ENCODE results near the gene ADSS1. TPM values are rescaled to one million over a fixed set of nuclear protein-coding genes. Genes with fewer than 3 reads are reported as not detected.

Gene ADSS1
- total RNA-seq, 4 donors from 2014 or later = 3.4 to 11.4 (median 8.4) TPM

DNA sequence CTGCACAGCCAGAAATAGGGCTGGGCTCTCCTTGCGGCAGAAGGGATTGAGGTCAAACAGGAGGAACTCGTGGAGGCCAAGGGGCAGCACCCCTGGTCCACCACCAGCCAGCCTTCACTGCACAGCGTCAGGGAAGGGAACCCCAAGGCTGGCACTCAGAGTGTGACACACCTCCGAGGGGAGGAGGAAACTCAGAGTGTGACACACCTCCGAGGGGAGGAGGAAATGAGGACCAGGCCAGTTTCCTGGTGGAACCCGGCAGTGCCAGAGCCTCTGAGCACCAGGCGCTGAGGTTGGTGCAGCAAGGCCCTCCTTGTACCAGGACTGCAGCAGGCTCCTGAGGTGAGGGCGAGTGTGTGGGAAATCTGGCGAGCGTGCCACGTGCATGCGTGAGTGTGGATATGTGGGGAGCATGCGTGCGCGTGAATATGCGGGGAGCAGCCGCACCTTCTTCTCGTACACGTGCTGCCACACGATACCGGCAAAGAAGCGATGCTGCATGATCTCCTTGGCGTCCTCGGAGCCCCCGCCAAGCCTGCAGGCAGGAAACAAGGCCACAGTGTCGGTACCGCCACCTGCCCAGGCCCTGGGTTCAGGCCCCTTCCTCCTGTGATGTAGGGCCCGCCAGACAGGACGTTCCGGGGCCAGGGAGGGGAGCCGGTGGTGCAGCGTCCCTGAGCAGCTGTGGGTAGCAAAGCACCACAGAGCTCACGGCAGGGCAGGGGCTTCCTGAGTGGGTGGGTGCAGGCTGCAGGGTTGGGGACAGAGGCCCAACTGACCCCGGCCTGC lies 48.1 kb downstream of the ADSS1 start:
- Histone ChIP-seq H3K4me3 (no peak overlapping the region), H3K36me3 (peaks cover 15 to 75% (median 20%) of the 10 kb centered on the region in 3 donors), H3K4me1 (peaks cover 0 to 45% (median 7%) of the 10 kb centered on the region in 3 donors), H3K27me3 (no peaks in the 10 kb centered on the region), H3K27ac (no peak overlapping the region), H3K9me3 (no peaks in the 10 kb centered on the region)
- TF ChIP-seq, protein P1, sequence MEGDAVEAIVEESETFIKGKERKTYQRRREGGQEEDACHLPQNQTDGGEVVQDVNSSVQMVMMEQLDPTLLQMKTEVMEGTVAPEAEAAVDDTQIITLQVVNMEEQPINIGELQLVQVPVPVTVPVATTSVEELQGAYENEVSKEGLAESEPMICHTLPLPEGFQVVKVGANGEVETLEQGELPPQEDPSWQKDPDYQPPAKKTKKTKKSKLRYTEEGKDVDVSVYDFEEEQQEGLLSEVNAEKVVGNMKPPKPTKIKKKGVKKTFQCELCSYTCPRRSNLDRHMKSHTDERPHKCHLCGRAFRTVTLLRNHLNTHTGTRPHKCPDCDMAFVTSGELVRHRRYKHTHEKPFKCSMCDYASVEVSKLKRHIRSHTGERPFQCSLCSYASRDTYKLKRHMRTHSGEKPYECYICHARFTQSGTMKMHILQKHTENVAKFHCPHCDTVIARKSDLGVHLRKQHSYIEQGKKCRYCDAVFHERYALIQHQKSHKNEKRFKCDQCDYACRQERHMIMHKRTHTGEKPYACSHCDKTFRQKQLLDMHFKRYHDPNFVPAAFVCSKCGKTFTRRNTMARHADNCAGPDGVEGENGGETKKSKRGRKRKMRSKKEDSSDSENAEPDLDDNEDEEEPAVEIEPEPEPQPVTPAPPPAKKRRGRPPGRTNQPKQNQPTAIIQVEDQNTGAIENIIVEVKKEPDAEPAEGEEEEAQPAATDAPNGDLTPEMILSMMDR (IDR thresholded peaks at IDR 0.05) = no peak
- TF ChIP-seq POLR2A (IDR thresholded peaks at IDR 0.05) = no peak
- 56 to 85% methylated on average over 3 to 17 of the region's 34 CpGs for WGBS, 2 donors
- no peak for DNase-seq
- intact Hi-C loops (cut with DNase I) = no loop called here

DNA sequence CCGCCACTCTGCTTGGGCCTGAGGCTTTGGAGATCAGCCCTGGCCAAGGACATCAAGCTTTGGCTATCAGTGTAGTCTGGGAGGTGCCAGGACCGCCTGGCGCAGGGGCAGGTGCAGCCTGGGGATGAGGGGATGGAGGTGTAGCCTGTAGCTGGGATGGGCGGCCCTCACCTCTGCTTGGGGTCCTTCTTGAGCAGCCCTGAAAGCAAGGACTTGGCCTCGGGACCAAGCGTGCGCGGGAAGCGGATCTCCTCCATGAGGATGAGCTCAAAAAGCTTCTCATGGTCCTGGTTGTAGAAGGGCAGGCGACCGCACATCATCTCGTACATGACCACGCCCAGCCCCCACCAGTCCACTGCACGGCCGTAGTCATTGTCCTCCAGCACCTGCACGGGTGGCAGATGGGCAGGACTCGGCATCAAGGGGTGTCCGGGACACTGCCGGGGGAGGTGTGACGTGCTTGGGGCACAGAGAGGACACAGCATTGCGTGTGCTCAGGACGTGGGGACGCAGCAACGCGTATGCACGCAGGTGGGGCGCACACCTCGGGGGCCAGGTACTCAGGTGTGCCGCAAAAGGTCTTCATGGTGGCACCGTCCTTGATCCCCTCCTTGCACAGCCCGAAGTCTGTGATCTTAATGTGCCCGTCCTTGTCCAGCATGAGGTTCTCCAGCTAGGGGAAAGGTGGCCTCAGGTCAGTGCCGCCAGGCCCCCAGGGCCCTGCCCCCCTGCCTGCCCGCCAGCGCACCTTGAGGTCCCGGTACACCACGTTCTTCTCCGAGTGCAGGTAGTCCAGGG lies 48.9 kb downstream of the ADSS1 start:
- TF ChIP-seq POLR2A (IDR thresholded peaks at IDR 0.05) = no peak
- TF ChIP-seq, protein P1 (IDR thresholded peaks at IDR 0.05) = no peak
- H3K36me3 ChIP-seq = peaks cover 15 to 82% (median 20%) of the 10 kb centered on the region in 3 donors
- DNase-seq = no peak
- H3K9me3 ChIP-seq = no peaks in the 10 kb centered on the region
- intact Hi-C loops (cut with DNase I) = no loop called here
- no peak overlapping the region for H3K4me3 ChIP-seq
- 86 to 96% methylated on average over 9 to 16 of the region's 38 CpGs for WGBS, 2 donors
- H3K27ac ChIP-seq = no peak overlapping the region
- no peaks in the 10 kb centered on the region for H3K27me3 ChIP-seq
- H3K4me1 ChIP-seq = peaks cover 0 to 53% (median 7%) of the 10 kb centered on the region in 3 donors

DNA sequence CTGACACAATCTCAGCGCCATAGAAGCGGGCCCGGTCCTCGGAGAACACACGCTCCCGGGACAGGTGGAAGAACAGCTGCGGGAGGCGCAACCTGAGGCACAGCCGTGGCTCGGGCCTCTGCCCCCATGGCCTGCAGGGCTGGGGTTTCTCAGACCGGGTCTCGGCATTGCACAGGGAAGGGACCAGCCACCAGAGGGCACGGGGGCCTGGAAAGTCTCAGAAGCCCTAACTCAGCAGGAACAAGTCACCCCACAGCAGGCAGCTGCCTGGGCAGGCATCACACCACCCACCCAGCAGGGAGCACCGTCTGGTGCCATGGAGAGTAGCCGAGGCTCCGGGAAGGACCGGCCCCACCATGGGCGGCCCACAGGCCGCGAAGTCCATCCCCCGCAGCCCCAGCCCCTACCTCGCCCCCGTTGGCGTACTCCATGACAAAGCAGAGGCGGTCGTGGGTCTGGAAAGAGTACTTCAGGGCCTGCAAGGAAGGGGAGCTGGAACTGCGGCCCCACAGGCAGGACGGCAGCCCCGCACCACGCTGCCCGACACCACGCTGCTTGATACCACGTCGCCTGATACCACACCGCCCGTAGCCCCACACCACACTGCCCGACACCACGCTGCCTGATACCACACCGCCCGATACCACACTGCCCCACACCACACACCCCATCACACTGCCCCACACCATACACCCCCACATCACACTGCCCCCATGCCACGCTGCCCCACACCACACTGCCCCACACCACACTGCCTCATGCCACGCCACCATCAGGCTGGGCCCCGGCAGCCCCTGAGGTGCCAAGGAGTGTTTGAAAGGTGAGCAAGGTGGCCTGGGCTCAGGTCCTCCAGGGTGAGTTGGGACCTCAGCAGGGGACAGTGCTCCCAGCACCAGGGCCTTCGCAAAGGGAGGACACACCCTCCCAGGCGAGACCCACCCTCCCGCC lies 49.8 kb downstream of the ADSS1 start:
- H3K4me3 ChIP-seq = no peak overlapping the region
- intact Hi-C loops (cut with DNase I) = no loop called here
- no peaks in the 10 kb centered on the region for H3K9me3 ChIP-seq
- H3K27me3 ChIP-seq = no peaks in the 10 kb centered on the region
- H3K4me1 ChIP-seq = peaks cover 0 to 45% (median 1%) of the 10 kb centered on the region in 3 donors
- H3K36me3 ChIP-seq = peaks cover 15 to 88% (median 20%) of the 10 kb centered on the region in 3 donors
- H3K27ac ChIP-seq = no peak overlapping the region
- DNase-seq = no peak
- WGBS, 2 donors = 86 to 98% methylated on average over 11 to 17 of the region's 46 CpGs
- TF ChIP-seq, protein P1 (IDR thresholded peaks at IDR 0.05) = peak in 1 of 6 experiments; percentile 7
- TF ChIP-seq POLR2A (IDR thresholded peaks at IDR 0.05) = no peak

DNA sequence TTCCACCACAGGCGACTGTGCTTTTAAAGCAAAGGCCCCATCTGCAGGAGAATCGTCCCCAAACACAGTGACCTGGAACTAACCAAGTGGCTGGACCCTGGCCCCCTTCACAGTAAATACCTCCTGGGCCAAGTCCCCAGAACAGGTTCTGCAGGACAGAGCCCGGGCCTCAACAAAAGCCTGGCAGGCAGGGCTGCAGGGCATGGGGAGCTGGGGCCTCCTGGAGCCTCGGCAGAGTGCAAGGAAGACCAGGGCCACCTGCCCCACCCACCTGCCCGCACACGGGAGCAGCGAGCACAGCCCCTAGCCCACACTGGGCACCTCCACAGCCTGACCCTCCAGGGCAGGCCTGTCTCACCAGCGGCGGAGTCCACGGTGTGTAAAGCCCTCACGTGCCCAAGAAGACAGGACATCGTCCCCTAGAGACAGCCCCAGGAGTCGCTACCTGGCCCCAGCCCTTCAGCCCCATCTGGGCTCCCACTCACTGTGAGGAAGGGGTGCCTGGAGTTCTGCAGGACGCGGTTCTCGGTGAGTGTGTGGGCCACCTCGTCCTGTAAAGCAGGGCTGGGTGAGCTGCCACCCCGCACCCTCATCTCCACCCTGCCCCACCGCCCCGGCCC lies 50.5 kb downstream of the ADSS1 start:
- no peaks in the 10 kb centered on the region for H3K9me3 ChIP-seq
- DNase-seq = no peak
- H3K27me3 ChIP-seq = no peaks in the 10 kb centered on the region
- intact Hi-C loops (cut with DNase I) = no loop called here
- no peak for TF ChIP-seq POLR2A (IDR thresholded peaks at IDR 0.05)
- TF ChIP-seq, protein P1 (IDR thresholded peaks at IDR 0.05) = no peak
- no peak overlapping the region for H3K4me3 ChIP-seq
- H3K4me1 ChIP-seq = peaks cover 0 to 41% (median 0%) of the 10 kb centered on the region in 3 donors
- H3K27ac ChIP-seq = no peak overlapping the region
- WGBS, 2 donors = 67 to 88% methylated on average over 1 to 11 of the region's 20 CpGs
- H3K36me3 ChIP-seq = peaks cover 15 to 95% (median 20%) of the 10 kb centered on the region in 3 donors

Measured in esophagus squamous epithelium (tissue), 5 donors.